Activated CD8-positive, alpha-beta memory T cell treated with anti-CD3 and anti-CD28 coated beads, Interleukin-2, amount 50 U/mL, for 24 hours (primary cell): Measurements from ENCODE around the gene CDH19.
"Not testable (repeated sequence)": the region's sequence is repeated elsewhere in the genome, so short reads cannot be mapped to it uniquely, and the experiment has no call there.

ENCODE experiments used
- DNase-seq: peaks from one replicate; pipeline ENCODE4 v3.0.0-alpha.2; 2020; ENCODE audit errors: extremely low read depth

The CDH19 gene

GRCh38 chr18:66562279-66562678 is 41.6 kb downstream of the CDH19 start:
- DNase-seq: no peak

- DNase-seq: no peak
Measured at GRCh38 chr18:66560094-66560493, 43.8 kb downstream of the CDH19 start.

- no peak for DNase-seq
Measured at GRCh38 chr18:66558773-66559172, 45.1 kb downstream of the CDH19 start.

DNA sequence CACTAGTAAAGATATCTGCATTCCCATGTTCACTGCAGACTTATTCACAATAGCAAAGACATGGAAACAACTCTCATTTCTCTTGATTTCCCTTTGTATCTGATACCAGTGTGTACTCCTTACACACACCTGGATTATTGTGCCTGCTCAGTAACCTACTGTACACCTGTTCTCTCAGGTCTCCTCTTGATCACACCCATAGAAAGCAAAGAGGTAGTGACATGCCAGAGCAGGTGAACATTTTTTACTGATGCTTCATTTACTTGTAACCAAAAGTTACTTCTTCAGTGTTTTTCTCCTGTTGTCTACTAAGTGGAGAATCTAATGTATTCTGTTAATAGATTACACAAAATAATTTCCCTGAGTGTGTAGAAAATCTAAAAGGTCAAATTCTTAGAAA is 46.8 kb downstream of the CDH19 start:
- no peak for DNase-seq

DNA sequence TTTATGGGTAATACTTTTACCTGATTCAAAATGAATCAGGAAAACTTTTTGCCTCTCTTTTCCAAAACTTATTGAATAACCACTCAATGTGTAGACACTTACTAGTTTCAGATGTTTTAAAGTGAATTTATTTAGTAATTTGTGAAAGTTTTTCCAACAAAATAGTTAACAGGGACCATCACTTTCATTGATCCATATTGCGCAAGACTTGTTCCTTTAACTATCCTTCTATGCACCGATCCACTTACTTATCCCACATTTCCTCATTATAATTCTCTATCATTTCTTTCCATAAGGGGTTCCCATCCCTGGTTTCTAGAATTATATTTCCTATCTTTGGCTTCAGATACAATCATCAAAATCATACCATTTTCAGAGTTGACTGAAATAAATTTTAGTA is 48.3 kb downstream of the CDH19 start:
- DNase-seq: no peak

DNA sequence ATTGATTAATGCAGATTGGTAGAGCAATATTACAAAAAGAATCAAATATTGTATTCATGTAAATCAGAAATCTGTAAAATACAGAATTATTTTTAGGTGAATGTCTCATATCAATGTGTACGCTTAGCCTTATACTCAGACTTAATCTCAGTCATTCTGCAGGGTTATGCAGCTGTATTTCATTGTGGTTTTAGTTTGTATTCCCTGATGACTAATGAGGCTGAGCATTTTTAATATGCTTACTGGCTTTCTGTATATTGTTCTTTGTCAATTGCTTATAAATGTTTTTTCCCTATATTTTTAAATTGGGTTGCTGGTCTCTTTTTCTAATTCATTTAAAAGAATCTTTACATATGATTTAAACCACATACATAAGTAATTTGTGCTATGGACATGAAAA is 50.1 kb downstream of the CDH19 start:
- no peak for DNase-seq

DNA sequence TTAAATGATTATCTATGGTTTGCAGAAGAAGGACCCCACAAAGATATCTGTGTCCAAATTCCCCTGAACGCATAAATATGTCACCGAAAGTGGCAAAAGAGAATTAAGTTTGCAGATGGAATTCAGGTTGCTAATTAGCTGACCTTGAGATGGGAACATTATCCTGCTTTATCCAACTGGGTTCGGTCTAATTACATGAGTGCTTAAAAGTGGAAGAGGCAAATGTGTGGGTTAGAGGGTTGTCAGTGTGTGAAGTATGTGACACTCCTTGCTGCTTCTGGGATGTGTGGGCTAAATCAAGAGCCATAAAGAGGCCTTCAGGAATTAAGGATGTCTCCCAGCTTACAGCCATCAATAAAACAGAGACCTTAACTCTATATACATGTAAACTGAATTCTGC is 53.5 kb downstream of the CDH19 start:
- no peak for DNase-seq

- DNase-seq: no peak
Measured at GRCh38 chr18:66548747-66549146, 55.1 kb downstream of the CDH19 start.

DNA sequence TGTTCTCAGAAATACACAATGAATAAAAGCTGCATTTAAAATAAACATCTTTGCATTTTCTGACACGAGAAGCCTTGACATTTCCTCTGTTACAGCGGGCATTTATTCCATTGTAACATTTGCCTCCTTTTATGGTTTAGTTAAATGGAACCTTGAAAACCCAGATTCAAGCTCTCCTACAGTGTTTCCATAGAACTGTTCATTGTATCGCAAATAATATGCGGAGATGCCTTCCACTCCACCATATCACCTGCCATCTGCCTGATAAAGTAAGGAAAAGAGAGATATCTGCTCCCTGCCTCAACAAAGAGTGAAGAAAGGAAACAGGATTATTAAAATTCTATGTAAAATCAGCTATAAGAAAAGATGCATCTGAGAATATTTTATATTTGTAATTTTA is 69.8 kb downstream of the CDH19 start:
- no peak for DNase-seq

GRCh38 chr18:66533693-66534092 is 70.2 kb downstream of the CDH19 start:
- DNase-seq: no peak

- DNase-seq: no peak
Measured at GRCh38 chr18:66523219-66523991, 80.5 kb downstream of the CDH19 start.

DNA sequence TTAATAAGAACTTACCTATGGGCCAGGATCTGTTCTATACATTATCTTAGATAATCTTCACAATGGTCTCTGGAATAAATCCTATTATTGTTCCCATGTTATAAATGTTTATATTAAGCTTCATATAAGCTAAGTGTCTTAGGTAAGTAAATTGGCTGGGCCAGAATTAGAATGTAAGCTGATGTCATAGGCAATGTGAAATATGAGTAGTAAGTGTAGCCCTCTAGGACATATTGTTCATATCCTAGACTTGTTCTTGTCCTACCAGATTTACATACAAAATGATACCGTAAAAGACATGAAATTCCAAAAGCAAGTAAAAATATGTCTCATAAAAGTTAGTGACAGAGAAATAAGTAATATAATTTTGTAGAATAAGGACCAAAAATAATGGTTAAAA is 89.9 kb downstream of the CDH19 start:
- DNase-seq: no peak

- no peak for DNase-seq
Measured at GRCh38 chr18:66511792-66512191, 92.1 kb downstream of the CDH19 start.

- DNase-seq: no peak
Measured at GRCh38 chr18:66511289-66511688, 92.6 kb downstream of the CDH19 start.

- no peak for DNase-seq
Measured at GRCh38 chr18:66510357-66511045, 93.4 kb downstream of the CDH19 start.

GRCh38 chr18:66508937-66509336 is 95.0 kb downstream of the CDH19 start:
- DNase-seq: no peak

DNA sequence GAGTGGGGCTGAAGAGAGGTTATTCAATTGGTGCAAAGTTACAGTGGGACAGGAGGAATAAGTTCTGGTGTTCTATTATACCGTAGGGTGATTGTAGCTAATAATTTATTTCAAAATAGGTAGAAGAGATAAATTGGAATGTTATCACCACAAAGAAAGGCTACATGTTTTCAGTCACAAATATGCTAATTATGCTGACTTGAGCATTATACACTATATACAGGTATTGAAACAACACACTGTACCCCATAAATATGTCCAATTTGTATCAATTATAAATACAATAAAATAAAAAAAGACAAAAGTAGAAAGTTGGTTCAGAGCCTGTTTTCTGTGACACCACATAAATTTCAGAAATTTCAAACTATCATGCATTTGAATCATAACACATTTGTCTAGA is 97.7 kb downstream of the CDH19 start:
- no peak for DNase-seq

DNA sequence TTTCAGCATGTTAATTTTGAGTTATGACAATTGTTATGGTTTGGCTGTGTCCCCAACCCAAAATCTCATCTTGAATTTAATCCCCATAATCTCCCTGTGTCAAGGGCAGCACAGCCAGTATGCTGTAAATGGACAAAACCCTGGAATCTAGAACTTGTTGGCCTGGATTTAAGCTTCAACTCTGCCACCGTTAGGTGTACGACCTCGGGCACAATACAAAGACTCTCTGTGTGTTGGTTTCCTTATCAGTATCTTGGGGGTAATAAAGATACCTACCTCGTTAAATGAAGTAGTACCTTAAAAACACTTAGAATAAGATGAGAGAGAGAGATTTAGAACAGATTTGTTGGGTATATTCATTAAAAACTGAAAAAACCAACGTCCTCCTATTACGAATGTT is 106.5 kb downstream of the CDH19 start:
- no peak for DNase-seq

GRCh38 chr18:66495844-66496243 is 108.0 kb downstream of the CDH19 start:
- no peak for DNase-seq

DNA sequence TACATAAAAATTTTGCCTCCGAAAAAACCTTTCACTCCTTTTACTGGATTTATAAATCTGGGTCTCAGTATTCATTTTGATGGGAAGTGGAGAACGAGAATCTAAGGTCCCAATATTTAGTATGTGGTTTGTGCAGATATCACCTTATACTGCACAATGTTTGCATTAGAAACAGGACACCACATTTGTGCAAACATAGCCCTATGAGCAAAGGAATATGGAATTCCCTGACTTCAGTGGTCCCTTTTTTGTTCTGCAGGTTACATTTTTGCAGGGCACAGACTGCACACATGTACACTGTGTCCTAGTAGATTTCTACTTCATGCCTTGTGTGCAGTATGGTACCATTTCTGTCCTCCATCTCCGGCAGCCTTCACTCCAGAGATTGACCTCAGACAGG is 130.0 kb downstream of the CDH19 start:
- DNase-seq: no peak

GRCh38 chr18:66466184-66466583 is 137.7 kb downstream of the CDH19 start:
- DNase-seq: not testable (repeated sequence)

- no peak for DNase-seq
Measured at GRCh38 chr18:66461344-66461743, 142.5 kb downstream of the CDH19 start.

GRCh38 chr18:66457245-66457644 is 146.6 kb downstream of the CDH19 start:
- DNase-seq: no peak
